SU-DHL-6 (cell line): ENCODE results near the gene MRPL54.

Experiments used
- CTCF ChIP-seq: fragments of 200-600 bp; sonication (generic); IDR thresholded peaks from one replicate; pipeline ENCODE4 v1.5.1; 2017; ENCODE audit warnings: antibody characterized with exemption, mild to moderate bottlenecking, low read length, moderate library complexity; ENCODE audit not compliant: insufficient read depth, poor library complexity, severe bottlenecking
- EZH2phosphoT487 ChIP-seq: fragments of 200-600 bp; sonication (generic), shearing (Covaris generic); conservative IDR thresholded peaks from 2 replicates; pipeline ENCODE4 v1.6.1; 2018; ENCODE audit warnings: mild to moderate bottlenecking, antibody characterized with exemption, low read length, moderate library complexity, mixed read lengths

- TF ChIP-seq CTCF (no peak), EZH2phosphoT487 (no peak)
Observed at GRCh38 chr19:3752492-3752891, 10.0 kb upstream of the MRPL54 start.
